Measurements from ENCODE around the gene GFY. TPM values are rescaled to one million over a fixed set of nuclear protein-coding genes. Genes with fewer than 3 reads are reported as not detected.

The GFY gene
- total and polyA plus RNA-seq, 10 of the 15 experiments (the other 5 are each of a cell fraction or from before 2014, with no cell fraction given) = 0.05 TPM; not detected in 9

- Histone ChIP-seq H3K9me3 (replicated peaks; ENCODE audit: control insufficient read depth, insufficient read depth, low read length) (no peaks in the 10 kb centered on the region), H3K79me2 (ENCODE audit: control insufficient read depth, insufficient read depth, low read length) (no peaks in the 10 kb centered on the region), H3K4me3 (no peak overlapping the region), H3K27me3 (replicated peaks in 1 of 2; ENCODE audit: control insufficient read depth in 2 of 2, insufficient read depth in 2 of 2, low read length in 1 of 2) (peaks cover 17 to 31% of the 10 kb centered on the region in 2 experiments), H4K20me1 (ENCODE audit: control insufficient read depth, insufficient read depth) (no peaks in the 10 kb centered on the region), H3K4me2 (ENCODE audit: control insufficient read depth, insufficient read depth) (no peak overlapping the region), H3K27ac (ENCODE audit: control insufficient read depth, insufficient read depth) (no peak overlapping the region), H3K36me3 (ENCODE audit: control insufficient read depth in 2 of 2, insufficient read depth in 2 of 2, low read length in 1 of 2) (no peaks in the 10 kb centered on the region), H3K9ac (ENCODE audit: control insufficient read depth, insufficient read depth, low read length) (no peak overlapping the region), H2AFZ (ENCODE audit: control insufficient read depth, low read depth, low read length) (no peak overlapping the region), H3K4me1 (ENCODE audit: control insufficient read depth, insufficient read depth, low read length) (peaks cover 4% of the 10 kb centered on the region)
- POLR2A ChIA-PET = interaction anchor here (0.5 kb wide), 1 partner anchor 176 kb away, joined by 3 read pairs; no protein-coding TSS in a partner anchor
- DNase-seq (ENCODE audit: low read depth, low spot score) (no peak), ATAC-seq (no peak), FAIRE-seq (no peak)
- RAD21 ChIA-PET (ENCODE audit: unreplicated experiment) = interaction anchor here (0.7 kb wide), 1 partner anchor 39 kb away, joined by 3 read pairs; the partner anchor contains the start of gene KASH5
- in situ Hi-C loops (cut with MboI) (no loop called here), intact Hi-C loops (cut with micrococcal nuclease; ENCODE audit: unreplicated experiment) (no loop called here)
- BruUV-seq (replicated peaks) = no TSS peak
- SMC1A ChIA-PET (ENCODE audit: uncharacterized antibody, unreplicated experiment) = no interaction called here
- CTCF ChIA-PET = interaction anchor here (1.1 to 3.3 kb wide), 3 partner anchors 9 to 36 kb away, joined by 3 to 17 read pairs (median 3); no protein-coding TSS in a partner anchor
- 40% methylated on average over 10 of the region's 12 CpGs for WGBS (ENCODE audit: insufficient coverage, insufficient replicate concordance, low lambda C conversion rate, missing lambda C conversion rate)
- TF ChIP-seq NFYA (IDR thresholded peaks at IDR 0.05; ENCODE audit: borderline replicate concordance, low read depth, low read length) (no peak), NFXL1 (IDR thresholded peaks at IDR 0.05; ENCODE audit: borderline replicate concordance) (no peak), TCF12 (IDR thresholded peaks at IDR 0.05; ENCODE audit: low read depth, low read length) (no peak), HDGF (IDR thresholded peaks at IDR 0.05) (no peak), TAF1 (IDR thresholded peaks at IDR 0.05; ENCODE audit: borderline replicate concordance, low read depth, low read length) (no peak)
- TF ChIP-seq, protein P1, sequence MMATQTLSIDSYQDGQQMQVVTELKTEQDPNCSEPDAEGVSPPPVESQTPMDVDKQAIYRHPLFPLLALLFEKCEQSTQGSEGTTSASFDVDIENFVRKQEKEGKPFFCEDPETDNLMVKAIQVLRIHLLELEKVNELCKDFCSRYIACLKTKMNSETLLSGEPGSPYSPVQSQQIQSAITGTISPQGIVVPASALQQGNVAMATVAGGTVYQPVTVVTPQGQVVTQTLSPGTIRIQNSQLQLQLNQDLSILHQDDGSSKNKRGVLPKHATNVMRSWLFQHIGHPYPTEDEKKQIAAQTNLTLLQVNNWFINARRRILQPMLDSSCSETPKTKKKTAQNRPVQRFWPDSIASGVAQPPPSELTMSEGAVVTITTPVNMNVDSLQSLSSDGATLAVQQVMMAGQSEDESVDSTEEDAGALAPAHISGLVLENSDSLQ (IDR thresholded peaks at IDR 0.05) = no peak
Measured at GRCh38 chr19:49427339-49427738, 2.2 kb downstream of the GFY start.

Data from GM12878 (cell line).